NCI-H146 treated with DMSO at 0.1 percent for 48 hours (cell line): Measurements from ENCODE around the gene GPC3.

Source experiments
- DNase-seq: peaks from one replicate; lab custom pipeline; 2025; ENCODE audit not compliant: unreplicated experiment; lab: John Stamatoyannopoulos, UW

Gene GPC3

GRCh38 chrX:133611676-133612075 is 373.7 kb downstream of the GPC3 start:
- no peak for DNase-seq

- no peak for DNase-seq
Observed at GRCh38 chrX:133610056-133610455, 375.3 kb downstream of the GPC3 start.

GRCh38 chrX:133609166-133609565 is 376.2 kb downstream of the GPC3 start:
- DNase-seq: no peak

DNA sequence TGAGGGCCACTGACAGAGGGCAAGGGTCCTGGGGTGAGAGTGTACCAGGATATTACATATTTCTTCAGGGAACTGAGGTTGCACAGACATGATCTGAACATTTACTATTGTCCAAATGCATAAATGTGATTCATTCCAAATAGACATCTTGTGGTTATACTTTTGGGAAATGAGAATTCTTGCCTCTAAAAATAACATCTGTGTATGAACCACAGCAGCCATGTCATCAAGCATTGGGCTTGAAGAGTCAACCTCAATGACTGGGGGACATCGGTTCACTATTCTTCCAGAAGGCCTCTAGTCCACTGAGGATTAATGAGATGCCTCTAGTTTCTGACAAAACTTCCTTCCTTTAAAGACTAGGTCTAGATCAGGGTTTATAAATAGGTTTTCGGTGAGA is 377.0 kb downstream of the GPC3 start:
- DNase-seq: no peak

DNA sequence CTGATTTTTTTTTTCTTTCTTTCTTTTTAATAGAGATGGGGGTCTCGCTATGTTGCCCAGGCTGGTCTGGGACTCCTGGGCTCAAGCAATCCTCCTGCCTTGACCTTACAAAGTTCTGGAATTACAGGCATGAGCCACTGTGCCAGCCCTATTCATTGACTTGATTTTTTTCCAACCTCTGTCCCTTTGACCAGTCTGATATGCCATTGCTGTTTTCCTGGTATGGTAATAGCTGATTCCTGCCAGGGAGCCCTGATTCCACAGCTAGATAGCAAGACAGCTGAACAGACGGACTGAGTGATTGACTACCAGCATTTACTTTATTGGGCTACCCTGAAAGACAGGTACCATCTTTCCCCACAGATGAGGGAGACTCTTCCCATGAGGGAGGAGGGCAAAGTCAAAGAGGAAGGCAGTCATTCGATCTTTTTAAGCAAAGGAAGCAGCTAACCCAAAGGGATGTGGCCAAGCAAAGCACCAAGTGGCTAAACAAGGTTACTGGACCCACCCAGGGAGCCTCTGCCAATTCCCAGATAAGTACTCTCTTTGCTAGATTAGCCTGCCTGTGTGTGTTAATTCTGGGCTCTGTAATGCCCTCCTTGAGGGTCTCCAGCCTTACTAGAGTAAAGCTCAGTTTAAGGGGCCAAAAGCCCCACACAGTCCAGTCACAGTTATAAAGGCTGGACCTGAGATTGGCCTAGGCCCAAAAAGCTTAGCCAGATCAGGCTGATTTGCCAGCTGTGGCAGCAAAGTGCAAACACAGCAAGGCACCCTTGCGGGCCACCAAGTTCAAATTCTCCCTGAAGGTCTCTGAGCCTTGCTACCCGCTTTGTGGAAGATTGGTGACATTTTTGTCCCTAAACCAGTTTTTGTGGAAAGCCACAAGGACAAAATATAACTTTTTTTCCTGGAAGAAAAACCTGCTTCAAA is 377.7 kb downstream of the GPC3 start:
- DNase-seq: no peak

DNA sequence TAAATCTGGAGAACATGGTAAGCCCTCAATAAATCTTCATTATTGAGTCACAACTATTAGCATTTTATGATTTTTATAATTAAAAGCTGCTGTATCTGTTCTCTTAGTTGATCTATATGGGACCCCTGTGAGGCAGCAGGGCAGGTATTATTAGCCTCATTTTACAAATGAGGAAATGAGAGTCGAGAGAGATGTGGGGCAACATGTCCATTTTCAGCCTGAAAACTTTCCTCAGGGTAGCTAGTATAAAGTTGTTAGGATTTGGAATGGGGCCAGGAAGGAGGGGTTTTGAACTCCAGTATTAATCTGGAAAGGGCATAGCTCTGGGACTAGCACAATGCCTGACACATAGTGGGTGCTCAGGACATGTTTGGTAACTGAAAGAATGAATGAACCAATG is 378.4 kb downstream of the GPC3 start:
- DNase-seq: no peak

DNA sequence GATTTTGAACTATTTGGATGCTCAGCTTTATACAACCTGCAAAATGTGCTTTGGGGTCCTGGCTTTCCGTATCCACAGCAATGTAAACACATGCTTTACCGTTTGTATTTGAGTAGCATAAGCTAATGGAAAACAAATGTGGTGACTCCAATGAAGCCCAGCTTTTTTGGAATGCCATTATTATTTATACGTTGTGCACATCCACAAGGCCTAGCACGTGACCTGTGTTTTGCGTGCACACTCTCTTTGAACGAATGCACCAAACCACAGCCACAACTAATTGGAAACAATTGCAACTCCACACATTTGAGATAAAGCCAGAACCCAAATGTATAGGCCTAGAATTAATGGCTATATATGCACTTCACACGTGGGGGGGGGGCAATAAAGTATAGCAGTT is 380.6 kb downstream of the GPC3 start:
- no peak for DNase-seq

DNA sequence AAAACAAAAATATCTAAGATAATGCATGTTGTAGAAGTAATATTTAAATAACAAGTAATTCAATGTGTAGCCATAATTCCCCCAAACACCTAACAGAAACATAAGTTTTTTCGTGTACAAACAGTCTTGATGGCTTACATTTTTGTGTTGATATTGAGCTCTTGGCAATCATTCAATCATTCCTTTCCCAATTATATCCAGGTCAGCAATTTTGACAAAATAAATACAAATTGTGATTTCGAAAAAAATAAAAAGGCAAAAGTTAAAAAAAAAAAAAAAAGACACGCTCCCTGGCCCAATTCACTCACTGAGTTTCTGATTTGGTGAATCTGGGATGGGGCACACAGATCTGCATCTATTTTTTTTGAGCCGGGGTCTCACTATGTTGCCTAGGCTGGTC is 382.5 kb downstream of the GPC3 start:
- DNase-seq: no peak

GRCh38 chrX:133601116-133601515 is 384.3 kb downstream of the GPC3 start:
- DNase-seq: no peak

GRCh38 chrX:133600536-133600935 is 384.9 kb downstream of the GPC3 start:
- no peak for DNase-seq

- no peak for DNase-seq
Observed at GRCh38 chrX:133598601-133599335, 386.6 kb downstream of the GPC3 start.

- DNase-seq: no peak
Observed at GRCh38 chrX:133594156-133594555, 391.2 kb downstream of the GPC3 start.

DNA sequence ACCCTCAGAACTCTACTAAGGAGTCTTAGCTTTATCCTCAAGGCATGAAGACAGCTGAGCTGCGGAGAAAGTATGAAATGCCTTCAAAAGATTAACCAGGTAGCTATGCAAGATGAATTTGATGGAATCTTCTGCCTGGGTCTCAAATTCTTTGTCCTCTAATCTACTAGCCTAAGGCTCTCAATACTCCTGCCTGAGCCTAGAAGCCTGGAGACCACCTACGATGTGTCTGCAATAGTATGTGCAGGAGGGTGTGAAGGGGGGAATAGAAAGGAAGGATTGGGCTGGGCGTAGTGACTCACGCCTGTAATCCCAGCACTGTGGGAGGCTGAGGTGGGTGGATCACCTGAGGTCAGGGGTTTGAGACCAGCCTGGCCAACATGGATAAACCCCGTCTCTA is 391.9 kb downstream of the GPC3 start:
- no peak for DNase-seq

DNA sequence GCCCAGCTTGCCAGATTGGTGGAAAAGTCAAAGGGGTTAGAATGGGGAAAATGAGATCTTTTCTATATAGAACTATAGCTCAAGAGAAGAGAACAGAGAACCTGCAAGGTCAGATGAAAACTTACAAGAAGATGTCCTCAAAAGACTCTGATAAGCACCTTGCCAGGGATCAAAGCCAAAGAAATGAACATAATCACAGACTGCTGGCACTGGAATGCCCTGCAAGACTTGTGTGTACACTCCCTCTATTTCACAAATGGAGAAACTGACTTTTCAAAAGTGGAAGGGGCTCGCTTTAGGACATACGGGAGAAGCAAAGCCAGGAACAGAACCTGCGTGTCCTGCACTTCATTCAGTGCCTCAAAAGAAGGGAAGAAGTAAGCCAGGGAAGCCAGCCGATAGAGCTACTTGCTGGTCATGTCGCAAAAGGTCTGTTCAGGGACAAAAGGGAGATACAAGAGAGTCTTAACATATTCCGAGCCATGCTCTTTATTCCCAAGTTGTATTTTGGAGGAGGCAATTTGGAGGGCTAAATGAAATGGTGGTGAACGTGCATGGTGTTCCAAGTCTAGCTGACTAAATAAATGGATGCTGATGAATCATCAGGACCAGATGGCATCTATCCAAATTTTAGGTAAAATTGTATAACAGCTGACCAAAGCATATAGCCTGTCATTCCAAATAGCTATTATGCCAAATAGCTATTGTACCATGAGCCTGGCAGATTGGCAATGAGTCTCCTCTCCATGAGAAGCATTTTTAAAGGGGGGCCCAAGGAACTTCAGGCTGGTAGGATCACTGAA is 394.5 kb downstream of the GPC3 start:
- no peak for DNase-seq

DNA sequence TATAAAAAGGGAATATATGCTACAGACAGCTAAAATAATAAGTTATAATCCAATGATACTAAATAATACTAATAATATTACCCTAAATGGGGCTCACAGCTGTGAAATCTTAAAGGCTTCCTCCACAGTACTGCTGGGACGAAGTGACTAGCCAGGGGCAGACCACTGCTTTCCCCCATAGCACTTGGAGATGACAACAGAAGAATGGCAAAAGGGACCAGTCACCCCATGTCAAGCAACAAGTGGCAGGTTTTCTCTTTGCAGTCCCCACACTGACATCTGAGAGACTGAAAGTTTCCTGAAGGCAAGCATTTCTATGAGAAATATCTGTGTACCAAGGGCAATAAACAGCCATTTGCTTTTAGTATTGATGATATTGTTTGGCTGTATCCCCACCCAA is 396.6 kb downstream of the GPC3 start:
- no peak for DNase-seq

DNA sequence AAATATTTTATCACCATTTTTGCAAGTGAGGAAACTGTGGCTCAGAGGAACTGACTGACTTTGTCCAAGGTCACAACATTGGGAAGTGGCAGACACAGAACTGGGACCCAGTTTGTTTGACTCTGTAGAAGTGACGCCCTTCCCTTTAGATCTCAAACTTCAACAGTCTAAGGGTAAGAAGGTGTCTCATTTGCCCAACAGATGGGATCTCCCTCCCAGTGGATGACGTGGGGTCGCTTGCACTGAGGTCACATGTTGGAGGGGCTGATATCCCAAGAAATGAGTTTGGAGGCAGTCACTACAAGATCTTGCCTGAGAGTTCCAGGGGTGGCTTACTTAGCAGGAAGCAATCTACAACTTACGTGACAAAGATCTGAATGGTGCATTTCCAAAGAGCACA is 397.6 kb downstream of the GPC3 start:
- DNase-seq: no peak

GRCh38 chrX:133587071-133587470 is 398.3 kb downstream of the GPC3 start:
- no peak for DNase-seq

GRCh38 chrX:133586443-133586842 is 399.0 kb downstream of the GPC3 start:
- DNase-seq: no peak

DNA sequence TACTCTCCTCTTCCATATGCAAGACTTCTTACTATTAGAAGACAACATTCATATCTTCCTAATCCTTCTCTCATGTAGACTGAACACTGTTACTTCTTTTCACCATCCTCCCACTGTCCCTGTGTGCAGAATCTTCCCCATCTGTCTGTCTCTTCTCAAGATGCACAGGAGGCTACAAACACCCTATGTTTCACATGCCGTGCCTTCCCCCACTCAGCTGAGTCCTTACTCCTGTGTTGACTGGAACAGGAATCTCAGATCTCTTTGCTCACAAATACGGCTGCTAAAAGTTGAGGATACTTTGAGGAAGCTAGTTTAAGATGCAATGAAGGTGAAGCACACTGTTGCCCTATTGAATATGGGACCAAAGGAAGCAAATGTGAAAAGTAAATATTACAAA is 401.6 kb downstream of the GPC3 start:
- no peak for DNase-seq

DNA sequence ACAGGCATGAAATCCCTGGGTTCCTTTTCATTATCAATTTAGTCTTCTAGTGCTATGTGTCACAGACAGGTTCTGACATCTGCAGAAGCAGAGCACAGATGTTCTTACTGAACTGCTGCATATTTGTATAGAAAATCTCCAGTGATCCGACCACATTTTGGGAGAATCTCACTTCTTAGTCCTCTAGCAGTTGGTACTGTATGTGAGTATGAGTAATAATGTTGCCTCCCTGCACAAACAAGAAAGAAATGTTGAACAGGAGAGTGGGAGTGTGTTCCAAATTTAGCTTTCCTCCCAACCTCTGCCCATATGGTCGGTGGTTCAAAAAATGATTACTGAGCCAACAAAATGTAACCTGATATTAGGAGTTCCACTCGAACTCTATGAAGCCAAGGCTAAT is 404.8 kb downstream of the GPC3 start:
- no peak for DNase-seq

DNA sequence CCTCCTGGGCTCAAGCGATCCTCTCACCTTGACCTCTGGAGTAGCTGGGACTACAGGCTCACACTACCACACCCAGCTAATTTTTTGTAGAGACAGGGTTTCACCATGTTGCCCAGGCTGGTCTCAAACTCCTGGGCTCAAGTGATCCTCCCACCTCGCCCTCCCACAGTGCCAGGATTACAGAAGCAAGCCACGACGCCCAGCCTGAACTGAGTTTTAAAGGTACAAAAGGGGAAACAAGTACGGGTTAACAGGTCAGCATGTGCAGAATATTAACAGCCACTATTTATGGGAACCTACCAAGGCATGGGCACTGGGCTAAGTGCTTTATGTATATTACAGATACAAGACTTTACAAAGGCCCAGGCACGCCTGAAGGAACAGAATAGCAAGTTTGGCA is 405.8 kb downstream of the GPC3 start:
- no peak for DNase-seq

GRCh38 chrX:133576876-133577275 is 408.5 kb downstream of the GPC3 start:
- DNase-seq: no peak
